Measurements from ENCODE around the gene RBM5.

Gene RBM5

DNA sequence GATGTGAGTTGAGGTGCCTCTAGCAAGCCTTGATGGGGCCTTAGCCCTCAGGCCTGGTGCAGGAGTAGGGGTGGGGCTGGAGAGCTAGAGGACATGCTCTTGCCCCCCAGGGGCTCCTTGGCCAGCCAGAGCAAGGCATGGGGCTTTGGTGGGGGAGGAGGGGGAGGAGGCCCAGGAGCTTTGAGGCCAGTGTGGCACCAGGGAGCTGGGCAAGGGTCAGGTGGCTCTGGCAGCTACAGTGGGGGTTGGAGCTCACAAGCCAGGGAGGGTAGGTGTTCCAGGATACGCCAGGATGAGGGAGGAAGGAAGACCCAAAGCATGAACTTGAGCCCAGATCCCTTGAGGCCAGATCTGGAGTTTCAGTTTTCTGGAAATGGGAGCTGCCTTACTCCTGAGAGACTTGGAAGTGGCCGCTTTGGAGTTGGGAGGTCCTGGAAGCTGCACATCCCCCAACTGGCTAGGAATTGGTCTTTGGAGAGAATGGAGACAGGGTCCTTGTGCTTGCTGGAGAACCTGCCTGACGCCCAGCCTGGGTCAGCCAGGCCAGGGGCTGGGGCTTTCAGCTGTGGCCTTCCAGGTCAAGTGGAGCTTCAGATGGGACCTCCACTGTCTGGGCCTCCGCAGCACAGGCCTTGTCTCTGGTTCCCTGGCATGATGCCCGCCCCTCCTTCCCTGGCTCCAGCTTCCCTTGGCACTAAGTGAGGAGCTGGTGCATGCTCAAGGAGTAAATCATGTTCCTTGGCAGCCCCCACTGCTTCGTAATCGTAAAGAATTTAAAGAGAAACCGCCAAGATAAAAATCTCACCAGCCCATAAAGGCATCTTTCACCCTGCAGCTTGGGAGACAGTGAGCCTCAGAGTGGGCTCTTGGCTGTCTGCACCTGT lies 75.1 kb downstream of the RBM5 start:
- no peak for DNase-seq

- DNase-seq: no peak
Measured at GRCh38 chr3:50164481-50164880, 75.8 kb downstream of the RBM5 start.

GRCh38 chr3:50164984-50165909 lies 76.5 kb downstream of the RBM5 start:
- no peak for DNase-seq

DNA sequence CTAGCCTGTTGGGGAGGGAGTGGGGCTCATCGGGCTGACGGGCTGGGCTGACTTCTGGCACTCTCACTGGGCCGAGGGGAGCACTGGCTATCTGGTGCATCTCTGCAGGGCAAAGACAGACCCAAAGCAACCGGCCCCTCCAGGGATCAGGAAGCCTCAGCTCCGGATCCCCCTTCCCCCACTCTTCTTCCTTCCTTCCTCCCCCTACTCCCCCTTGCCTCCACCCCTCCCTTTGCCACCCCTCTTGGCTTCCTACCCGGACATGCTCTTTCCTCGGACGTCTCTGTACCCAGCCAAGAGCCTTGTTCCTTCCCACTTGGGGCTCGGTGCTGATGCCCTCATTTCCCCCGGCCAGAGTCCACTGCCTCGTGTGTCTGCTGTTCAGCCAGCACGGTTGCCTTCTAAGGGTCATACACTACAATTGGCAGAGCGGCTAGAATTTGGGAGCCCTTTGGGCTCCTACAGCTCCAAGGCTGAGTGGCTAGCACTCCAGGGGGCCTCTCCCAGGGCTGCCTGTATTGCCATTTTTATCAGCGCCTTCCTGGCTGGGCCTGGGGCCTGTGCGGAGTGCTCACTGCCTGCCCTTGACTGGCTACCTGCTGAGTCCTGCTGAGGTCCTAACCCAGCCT lies 77.3 kb downstream of the RBM5 start:
- DNase-seq: no peak

- DNase-seq: peak; percentile 12
Measured at GRCh38 chr3:50166620-50167019, 77.9 kb downstream of the RBM5 start.

GRCh38 chr3:50167069-50167840 lies 78.5 kb downstream of the RBM5 start:
- peak; percentile 19 for DNase-seq

GRCh38 chr3:50167841-50168209 lies 79.1 kb downstream of the RBM5 start:
- no peak for DNase-seq

GRCh38 chr3:50168388-50168787 lies 79.7 kb downstream of the RBM5 start:
- no peak for DNase-seq

All from NCI-H510A treated with DMSO at 0.1 percent for 48 hours (cell line).